ENCODE results near the gene GPAT3. TPM values are rescaled to one million over a fixed set of nuclear protein-coding genes. Genes with fewer than 3 reads are reported as not detected.

The GPAT3 gene
- total and polyA plus RNA-seq, 7 donors, result 4.6 to 23.1 (median 13.0) TPM

GRCh38 chr4:83631066-83631465 lies 95.2 kb downstream of the GPAT3 start:
- H3K9me3 ChIP-seq, result no peaks in the 10 kb centered on the region
- TF ChIP-seq CTCF (IDR thresholded peaks at IDR 0.05), result no peak
- no peak for TF ChIP-seq POLR2A (IDR thresholded peaks at IDR 0.05)
- TF ChIP-seq POLR2AphosphoS5 (IDR thresholded peaks at IDR 0.05), result peak in 3 of 4 donors; percentile 71 to 81 (median 76)
- peak in 2 of 4 donors; percentile 62 to 72 for TF ChIP-seq EP300 (IDR thresholded peaks at IDR 0.05)
- intact Hi-C loops (cut with DNase I), result no loop called here
- H3K27me3 ChIP-seq, result no peaks in the 10 kb centered on the region
- 69 to 72% methylated on average over 2 of the region's 2 CpGs for WGBS, 2 donors
- H3K27ac ChIP-seq, result peak overlapping the region; percentile 8 to 75 (median 49)
- no peak overlapping the region for H3K4me3 ChIP-seq
- H3K4me1 ChIP-seq, result peaks cover 0 to 52% (median 39%) of the 10 kb centered on the region in 4 donors
- H3K36me3 ChIP-seq, result no peaks in the 10 kb centered on the region
- DNase-seq, result no peak

- peaks cover 0 to 21% (median 5%) of the 10 kb centered on the region in 4 donors for H3K4me1 ChIP-seq
- no peak overlapping the region for H3K4me3 ChIP-seq
- WGBS, 2 donors, result 91% methylated on average over 8 of the region's 8 CpGs
- DNase-seq, result no peak
- no peak for TF ChIP-seq CTCF (IDR thresholded peaks at IDR 0.05)
- no peak for TF ChIP-seq EP300 (IDR thresholded peaks at IDR 0.05)
- no peak for TF ChIP-seq POLR2A (IDR thresholded peaks at IDR 0.05)
- TF ChIP-seq POLR2AphosphoS5 (IDR thresholded peaks at IDR 0.05), result no peak
- intact Hi-C loops (cut with DNase I), result no loop called here
- no peaks in the 10 kb centered on the region for H3K27me3 ChIP-seq
- H3K36me3 ChIP-seq, result no peaks in the 10 kb centered on the region
- no peak overlapping the region for H3K27ac ChIP-seq
- H3K9me3 ChIP-seq, result no peaks in the 10 kb centered on the region
Measured at GRCh38 chr4:83636930-83637329, 101.0 kb downstream of the GPAT3 start.

GRCh38 chr4:83639849-83640493 lies 104.1 kb downstream of the GPAT3 start:
- no peak overlapping the region for H3K27ac ChIP-seq
- H3K36me3 ChIP-seq, result no peaks in the 10 kb centered on the region
- H3K9me3 ChIP-seq, result no peaks in the 10 kb centered on the region
- no peaks in the 10 kb centered on the region for H3K27me3 ChIP-seq
- peaks cover 0 to 15% (median 0%) of the 10 kb centered on the region in 4 donors for H3K4me1 ChIP-seq
- intact Hi-C loops (cut with DNase I), result loop anchor here (1.0 to 10.0 kb wide), 3 partner anchors 131 to 865 kb away; no protein-coding TSS in a partner anchor
- WGBS, 2 donors, result 20 to 28% methylated on average over 5 of the region's 5 CpGs
- no peak overlapping the region for H3K4me3 ChIP-seq
- DNase-seq, result no peak
- TF ChIP-seq CTCF (IDR thresholded peaks at IDR 0.05) (peak; percentile 75 to 83 (median 78)), EP300 (IDR thresholded peaks at IDR 0.05) (no peak), POLR2AphosphoS5 (IDR thresholded peaks at IDR 0.05) (peak in 1 of 4 donors; percentile 12), POLR2A (IDR thresholded peaks at IDR 0.05) (no peak)

GRCh38 chr4:83643036-83643435 lies 107.1 kb downstream of the GPAT3 start:
- no peak for DNase-seq
- H3K4me1 ChIP-seq, result peaks cover 0 to 12% (median 0%) of the 10 kb centered on the region in 4 donors
- H3K27ac ChIP-seq, result no peak overlapping the region
- no peaks in the 10 kb centered on the region for H3K27me3 ChIP-seq
- no peak overlapping the region for H3K4me3 ChIP-seq
- intact Hi-C loops (cut with DNase I), result loop anchor here (5.0 to 10.0 kb wide), 2 partner anchors 151 to 862 kb away; no protein-coding TSS in a partner anchor
- H3K9me3 ChIP-seq, result no peaks in the 10 kb centered on the region
- H3K36me3 ChIP-seq, result no peaks in the 10 kb centered on the region
- TF ChIP-seq POLR2AphosphoS5 (IDR thresholded peaks at IDR 0.05), result no peak
- TF ChIP-seq CTCF (IDR thresholded peaks at IDR 0.05), result no peak
- no peak for TF ChIP-seq POLR2A (IDR thresholded peaks at IDR 0.05)
- no peak for TF ChIP-seq EP300 (IDR thresholded peaks at IDR 0.05)
- WGBS, 2 donors, result 84 to 85% methylated on average over 4 of the region's 4 CpGs
